ENCODE data around the gene GEMIN7. TPM values are rescaled to one million over a fixed set of nuclear protein-coding genes. Genes with fewer than 3 reads are reported as not detected.

Gene GEMIN7
- polyA plus RNA-seq, 1 donor (not counting 4 experiments of a cell fraction or from before 2014, with no cell fraction given): 23.7 TPM

DNA sequence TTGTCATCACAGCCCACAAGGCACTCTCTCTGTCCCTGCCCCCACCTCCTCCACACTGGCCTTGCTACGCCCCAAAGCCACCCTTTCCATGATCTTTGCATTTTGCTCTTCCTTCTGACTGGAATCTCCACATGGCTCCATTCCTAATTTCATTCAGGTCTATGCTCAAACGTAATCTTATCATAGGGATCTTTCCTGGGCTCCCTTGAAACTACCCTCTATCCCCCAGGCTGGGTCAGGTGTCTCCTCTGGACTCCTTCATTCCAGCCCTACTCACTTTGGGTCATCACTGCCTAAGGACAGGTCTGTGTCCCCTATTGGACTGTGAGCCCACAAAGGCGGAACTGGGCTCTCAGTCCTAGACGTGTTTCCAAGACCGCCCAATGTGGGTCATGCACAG lies 3.1 kb downstream of the GEMIN7 start:
- dilution Hi-C loops (cut with MboI; ENCODE audit: extremely low pct_ligation_motif_present, low sequenced_read_pairs): no loop called here
- H3K4me2 ChIP-seq (ENCODE audit: control insufficient read depth, extremely low read depth, insufficient read depth, low read depth, low read length): no peak overlapping the region
- H3K9me3 ChIP-seq (ENCODE audit: control insufficient read depth, low read depth, low read length): no peaks in the 10 kb centered on the region
- no peak overlapping the region for H3K4me3 ChIP-seq (ENCODE audit: control insufficient read depth in 2 of 3, extremely low read depth in 1 of 3, insufficient read depth in 2 of 3, low read depth in 1 of 3, low read length in 3 of 3)
- H4K20me1 ChIP-seq (ENCODE audit: control insufficient read depth, extremely low read depth, insufficient read depth, low read length): no peaks in the 10 kb centered on the region
- H3K4me1 ChIP-seq (ENCODE audit: control insufficient read depth, extremely low read depth, insufficient read depth, low read length): peaks cover 9% of the 10 kb centered on the region
- H3K9me1 ChIP-seq (ENCODE audit: control insufficient read depth, extremely low read depth, insufficient read depth, low read length): peaks cover 2% of the 10 kb centered on the region
- H3K79me2 ChIP-seq (ENCODE audit: control insufficient read depth, insufficient read depth, low read length): peaks cover 55% of the 10 kb centered on the region
- no peak overlapping the region for H3K27ac ChIP-seq (ENCODE audit: control insufficient read depth, insufficient read depth, low read length)
- no peak overlapping the region for H2AFZ ChIP-seq (ENCODE audit: control insufficient read depth, low read length)
- TF ChIP-seq, protein P1, sequence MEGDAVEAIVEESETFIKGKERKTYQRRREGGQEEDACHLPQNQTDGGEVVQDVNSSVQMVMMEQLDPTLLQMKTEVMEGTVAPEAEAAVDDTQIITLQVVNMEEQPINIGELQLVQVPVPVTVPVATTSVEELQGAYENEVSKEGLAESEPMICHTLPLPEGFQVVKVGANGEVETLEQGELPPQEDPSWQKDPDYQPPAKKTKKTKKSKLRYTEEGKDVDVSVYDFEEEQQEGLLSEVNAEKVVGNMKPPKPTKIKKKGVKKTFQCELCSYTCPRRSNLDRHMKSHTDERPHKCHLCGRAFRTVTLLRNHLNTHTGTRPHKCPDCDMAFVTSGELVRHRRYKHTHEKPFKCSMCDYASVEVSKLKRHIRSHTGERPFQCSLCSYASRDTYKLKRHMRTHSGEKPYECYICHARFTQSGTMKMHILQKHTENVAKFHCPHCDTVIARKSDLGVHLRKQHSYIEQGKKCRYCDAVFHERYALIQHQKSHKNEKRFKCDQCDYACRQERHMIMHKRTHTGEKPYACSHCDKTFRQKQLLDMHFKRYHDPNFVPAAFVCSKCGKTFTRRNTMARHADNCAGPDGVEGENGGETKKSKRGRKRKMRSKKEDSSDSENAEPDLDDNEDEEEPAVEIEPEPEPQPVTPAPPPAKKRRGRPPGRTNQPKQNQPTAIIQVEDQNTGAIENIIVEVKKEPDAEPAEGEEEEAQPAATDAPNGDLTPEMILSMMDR (optimal IDR thresholded peaks at IDR 0.05 in 1 of 3, IDR thresholded peaks at IDR 0.05 in 1 of 3, conservative IDR thresholded peaks at IDR 0.05 in 1 of 3; ENCODE audit: extremely low read depth in 1 of 3, insufficient read depth in 2 of 3, low read length in 3 of 3): no peak
- no peak for TF ChIP-seq EZH2 (IDR thresholded peaks at IDR 0.05; ENCODE audit: low read length)
- no peak overlapping the region for H3K9ac ChIP-seq (ENCODE audit: control insufficient read depth, extremely low read depth, insufficient read depth, low read length)
- DNase-seq (ENCODE audit: low read depth, low spot score) (no peak), FAIRE-seq (no peak)
- H3K36me3 ChIP-seq (ENCODE audit: control insufficient read depth in 2 of 2, extremely low read depth in 1 of 2, insufficient read depth in 2 of 2, low read length in 2 of 2): peaks cover 5 to 7% of the 10 kb centered on the region in 2 experiments
- no peaks in the 10 kb centered on the region for H3K27me3 ChIP-seq (ENCODE audit: control insufficient read depth, extremely low read depth, insufficient read depth, low read length)

DNA sequence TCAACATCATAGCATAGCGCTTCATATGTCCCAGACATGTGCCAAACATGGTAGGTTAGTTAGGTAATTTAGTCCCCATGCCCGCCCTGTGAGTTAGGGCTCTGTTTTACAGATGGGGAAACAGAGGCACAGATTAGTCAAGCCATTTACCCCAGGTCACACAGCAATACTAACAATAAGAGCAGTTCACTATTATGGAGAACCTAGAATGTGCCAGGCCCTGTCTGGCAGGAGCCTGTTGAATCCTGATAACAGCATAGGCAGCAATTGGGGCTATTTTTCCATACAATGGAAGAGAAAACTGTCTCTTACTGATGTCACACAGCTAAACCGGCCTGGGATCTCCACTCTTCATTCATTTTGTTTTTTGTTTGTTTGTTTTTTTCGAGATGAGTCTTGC lies 7.4 kb downstream of the GEMIN7 start:
- Histone ChIP-seq H3K9ac (ENCODE audit: control insufficient read depth, extremely low read depth, insufficient read depth, low read length) (no peak overlapping the region), H3K36me3 (ENCODE audit: control insufficient read depth in 2 of 2, extremely low read depth in 1 of 2, insufficient read depth in 2 of 2, low read length in 2 of 2) (peaks cover 13 to 14% of the 10 kb centered on the region in 2 experiments), H3K9me1 (ENCODE audit: control insufficient read depth, extremely low read depth, insufficient read depth, low read length) (no peaks in the 10 kb centered on the region), H3K27me3 (ENCODE audit: control insufficient read depth, extremely low read depth, insufficient read depth, low read length) (no peaks in the 10 kb centered on the region), H3K9me3 (ENCODE audit: control insufficient read depth, low read depth, low read length) (no peaks in the 10 kb centered on the region), H4K20me1 (ENCODE audit: control insufficient read depth, extremely low read depth, insufficient read depth, low read length) (no peaks in the 10 kb centered on the region), H2AFZ (ENCODE audit: control insufficient read depth, low read length) (no peak overlapping the region), H3K4me2 (ENCODE audit: control insufficient read depth, extremely low read depth, insufficient read depth, low read depth, low read length) (no peak overlapping the region), H3K4me1 (ENCODE audit: control insufficient read depth, extremely low read depth, insufficient read depth, low read length) (peaks cover 7% of the 10 kb centered on the region), H3K79me2 (ENCODE audit: control insufficient read depth, insufficient read depth, low read length) (peaks cover 39% of the 10 kb centered on the region), H3K4me3 (ENCODE audit: control insufficient read depth in 2 of 3, extremely low read depth in 1 of 3, insufficient read depth in 2 of 3, low read depth in 1 of 3, low read length in 3 of 3) (no peak overlapping the region), H3K27ac (ENCODE audit: control insufficient read depth, insufficient read depth, low read length) (no peak overlapping the region)
- TF ChIP-seq, protein P1 (optimal IDR thresholded peaks at IDR 0.05 in 1 of 3, IDR thresholded peaks at IDR 0.05 in 1 of 3, conservative IDR thresholded peaks at IDR 0.05 in 1 of 3; ENCODE audit: extremely low read depth in 1 of 3, insufficient read depth in 2 of 3, low read length in 3 of 3): no peak
- TF ChIP-seq EZH2 (IDR thresholded peaks at IDR 0.05; ENCODE audit: low read length): no peak
- FAIRE-seq (no peak), DNase-seq (ENCODE audit: low read depth, low spot score) (no peak)
- dilution Hi-C loops (cut with MboI; ENCODE audit: extremely low pct_ligation_motif_present, low sequenced_read_pairs): no loop called here
